Measurements from ENCODE around the gene RPL35A. TPM values are rescaled to one million over a fixed set of nuclear protein-coding genes. Genes with fewer than 3 reads are reported as not detected.
"Not testable (repeated sequence)": the region's sequence is repeated elsewhere in the genome, so short reads cannot be mapped to it uniquely, and the experiment has no call there.

The RPL35A gene
- total RNA-seq, 1 donor from 2014 or later = 1,301 TPM

- TF ChIP-seq, protein P1, sequence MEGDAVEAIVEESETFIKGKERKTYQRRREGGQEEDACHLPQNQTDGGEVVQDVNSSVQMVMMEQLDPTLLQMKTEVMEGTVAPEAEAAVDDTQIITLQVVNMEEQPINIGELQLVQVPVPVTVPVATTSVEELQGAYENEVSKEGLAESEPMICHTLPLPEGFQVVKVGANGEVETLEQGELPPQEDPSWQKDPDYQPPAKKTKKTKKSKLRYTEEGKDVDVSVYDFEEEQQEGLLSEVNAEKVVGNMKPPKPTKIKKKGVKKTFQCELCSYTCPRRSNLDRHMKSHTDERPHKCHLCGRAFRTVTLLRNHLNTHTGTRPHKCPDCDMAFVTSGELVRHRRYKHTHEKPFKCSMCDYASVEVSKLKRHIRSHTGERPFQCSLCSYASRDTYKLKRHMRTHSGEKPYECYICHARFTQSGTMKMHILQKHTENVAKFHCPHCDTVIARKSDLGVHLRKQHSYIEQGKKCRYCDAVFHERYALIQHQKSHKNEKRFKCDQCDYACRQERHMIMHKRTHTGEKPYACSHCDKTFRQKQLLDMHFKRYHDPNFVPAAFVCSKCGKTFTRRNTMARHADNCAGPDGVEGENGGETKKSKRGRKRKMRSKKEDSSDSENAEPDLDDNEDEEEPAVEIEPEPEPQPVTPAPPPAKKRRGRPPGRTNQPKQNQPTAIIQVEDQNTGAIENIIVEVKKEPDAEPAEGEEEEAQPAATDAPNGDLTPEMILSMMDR (conservative IDR thresholded peaks at IDR 0.05) = no peak
- peak overlapping the region; percentile 33 for H3K27ac Mint-ChIP-seq
- H3K36me3 Mint-ChIP-seq = peaks cover 28% of the 10 kb centered on the region
- no peak overlapping the region for H3K4me3 Mint-ChIP-seq
- H3K27me3 Mint-ChIP-seq = no peaks in the 10 kb centered on the region
- no peak for DNase-seq (ENCODE audit: extremely low spot score, unreplicated experiment)
- H3K4me1 Mint-ChIP-seq (ENCODE audit: unreplicated experiment) = peaks cover 42% of the 10 kb centered on the region
- H3K9me3 Mint-ChIP-seq = no peaks in the 10 kb centered on the region
These were observed 6.6 kb downstream of the RPL35A start for GRCh38 chr3:197956626-197956988.

- no peak for DNase-seq (ENCODE audit: extremely low spot score, unreplicated experiment)
- Mint-ChIP-seq H3K4me3 (no peak overlapping the region), H3K27me3 (no peaks in the 10 kb centered on the region), H3K27ac (peak overlapping the region; percentile 33), H3K4me1 (ENCODE audit: unreplicated experiment) (peaks cover 43% of the 10 kb centered on the region), H3K36me3 (peaks cover 26% of the 10 kb centered on the region), H3K9me3 (no peaks in the 10 kb centered on the region)
- TF ChIP-seq, protein P1 (conservative IDR thresholded peaks at IDR 0.05) = no peak
These were observed 7.8 kb downstream of the RPL35A start for GRCh38 chr3:197957790-197958133.

GRCh38 chr3:197958346-197958745 lies 8.4 kb downstream of the RPL35A start:
- Mint-ChIP-seq H3K27me3 (no peaks in the 10 kb centered on the region), H3K9me3 (no peaks in the 10 kb centered on the region), H3K4me3 (peak overlapping the region; percentile 59), H3K27ac (peak overlapping the region; percentile 7), H3K4me1 (ENCODE audit: unreplicated experiment) (peaks cover 40% of the 10 kb centered on the region), H3K36me3 (peaks cover 21% of the 10 kb centered on the region)
- TF ChIP-seq, protein P1 (conservative IDR thresholded peaks at IDR 0.05) = no peak
- no peak for DNase-seq (ENCODE audit: extremely low spot score, unreplicated experiment)

GRCh38 chr3:197958848-197959247 lies 8.9 kb downstream of the RPL35A start:
- not testable (repeated sequence) for H3K27me3 Mint-ChIP-seq; H3K9me3 Mint-ChIP-seq; H3K27ac Mint-ChIP-seq; DNase-seq (ENCODE audit: extremely low spot score, unreplicated experiment); H3K4me3 Mint-ChIP-seq
- H3K36me3 Mint-ChIP-seq = peaks cover 16% of the 10 kb centered on the region
- H3K4me1 Mint-ChIP-seq (ENCODE audit: unreplicated experiment) = peaks cover 35% of the 10 kb centered on the region

- TF ChIP-seq, protein P1 (conservative IDR thresholded peaks at IDR 0.05) = no peak
- H3K4me3 Mint-ChIP-seq = peak overlapping the region; percentile 97
- peak overlapping the region; percentile 95 for H3K27ac Mint-ChIP-seq
- H3K9me3 Mint-ChIP-seq = no peaks in the 10 kb centered on the region
- peaks cover 32% of the 10 kb centered on the region for H3K4me1 Mint-ChIP-seq (ENCODE audit: unreplicated experiment)
- no peak for DNase-seq (ENCODE audit: extremely low spot score, unreplicated experiment)
- no peaks in the 10 kb centered on the region for H3K27me3 Mint-ChIP-seq
- H3K36me3 Mint-ChIP-seq = peaks cover 10% of the 10 kb centered on the region
These were observed 9.5 kb downstream of the RPL35A start for GRCh38 chr3:197959500-197959890.

DNA sequence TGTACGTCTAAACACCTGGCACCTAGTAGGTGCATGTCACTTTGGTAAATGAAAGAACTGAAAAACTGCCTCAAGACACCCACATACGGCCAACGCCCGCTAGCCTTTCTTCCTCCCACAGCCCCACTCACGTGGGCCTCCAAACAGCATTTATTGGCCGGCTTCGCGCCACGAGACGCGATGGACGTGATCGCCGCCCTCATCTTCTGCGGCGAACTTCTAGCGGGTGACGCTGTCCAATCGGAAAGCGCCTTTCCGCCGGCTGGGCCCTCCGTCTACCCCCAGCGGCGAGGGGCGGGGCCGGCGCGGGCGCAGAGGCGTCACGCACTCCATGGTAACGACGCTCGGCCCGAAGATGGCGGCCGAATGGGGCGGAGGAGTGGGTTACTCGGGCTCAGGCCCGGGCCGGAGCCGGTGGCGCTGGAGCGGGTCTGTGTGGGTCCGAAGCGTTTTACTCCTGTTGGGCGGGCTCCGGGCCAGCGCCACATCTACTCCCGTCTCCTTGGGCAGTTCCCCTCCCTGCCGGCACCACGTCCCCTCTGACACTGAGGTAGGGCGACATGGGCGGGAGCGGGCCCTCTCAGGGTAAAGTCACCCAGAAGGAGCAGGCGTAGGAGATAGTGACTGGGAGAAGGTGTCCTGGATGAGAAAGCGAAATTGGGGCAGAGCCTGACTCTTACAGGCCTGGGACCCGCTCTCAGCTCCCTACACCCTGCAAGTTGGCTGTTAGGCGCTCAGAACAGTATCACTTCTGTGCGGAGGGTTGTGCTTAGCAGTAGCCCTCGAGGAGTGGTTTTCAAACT lies 10.1 kb downstream of the RPL35A start, which contains the start of gene LMLN:
Gene LMLN (plus strand): TSS at position 327 of the 803 bp plus-strand sequence. CDS start 29 bp downstream, at position 356.
- peaks cover 5% of the 10 kb centered on the region for H3K36me3 Mint-ChIP-seq
- peaks cover 32% of the 10 kb centered on the region for H3K4me1 Mint-ChIP-seq (ENCODE audit: unreplicated experiment)
- H3K4me3 Mint-ChIP-seq = peak within 1 kb of the TSS; percentile 97
- TF ChIP-seq, protein P1 (conservative IDR thresholded peaks at IDR 0.05) = no peak
- H3K9me3 Mint-ChIP-seq = no peaks in the 10 kb centered on the region
- H3K27ac Mint-ChIP-seq = peak within 1 kb of the TSS; percentile 95
- peak; percentile 97 for DNase-seq (ENCODE audit: extremely low spot score, unreplicated experiment)
- H3K27me3 Mint-ChIP-seq = no peaks in the 10 kb centered on the region
